Retinal pigment epithelial cell (primary cell): ENCODE measurements around the gene HSBP1L1.

Experiments used
- DNase-seq: peaks from one replicate; pipeline ENCODE4 v3.0.0-alpha.2; 2010; ENCODE audit warnings: low read depth
- H3K4me3 ChIP-seq: 2 replicates; pipeline ENCODE4 v1.5.1; 2011; ENCODE audit warnings: mild to moderate bottlenecking, low read length, control low read depth, moderate library complexity
- CTCF ChIP-seq: conservative IDR thresholded peaks from 2 replicates; pipeline ENCODE4 v1.5.1; 2011; ENCODE audit warnings: low read depth, low read length, control low read depth, inconsistent platforms

HSBP1L1 gene

GRCh38 chr18:79942211-79942610 lies 22.2 kb upstream of the HSBP1L1 start:
- no peak for DNase-seq
- H3K4me3 ChIP-seq = no peak overlapping the region
- no peak for TF ChIP-seq CTCF

GRCh38 chr18:79942786-79943607 lies 21.4 kb upstream of the HSBP1L1 start:
- no peak for DNase-seq
- TF ChIP-seq CTCF = no peak
- H3K4me3 ChIP-seq = no peak overlapping the region

DNA sequence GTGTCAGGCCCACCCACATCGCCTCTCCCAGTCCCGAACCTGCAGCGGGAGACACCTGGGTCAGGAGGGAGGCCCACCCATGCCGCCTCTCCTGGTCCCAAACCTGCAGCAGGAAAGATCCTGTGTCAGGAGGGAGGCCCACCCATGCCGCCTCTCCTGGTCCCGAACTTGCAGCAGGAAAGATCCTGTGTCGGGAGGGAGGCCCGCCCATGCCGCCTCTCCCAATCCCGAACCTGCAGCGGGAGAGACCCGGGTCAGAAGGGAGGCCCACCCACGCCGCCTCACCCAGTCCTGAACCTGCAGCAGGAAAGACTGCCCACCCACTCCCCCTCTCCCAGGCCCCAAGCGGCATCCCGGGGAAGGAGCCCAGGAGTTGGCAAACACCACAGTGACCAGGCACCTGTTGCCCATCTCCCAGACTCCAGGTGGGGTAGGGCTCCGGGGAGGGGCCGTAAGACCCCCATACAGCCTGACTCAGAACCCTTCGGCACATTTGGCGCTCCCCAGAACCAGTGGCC lies 20.8 kb upstream of the HSBP1L1 start:
- DNase-seq = no peak
- no peak for TF ChIP-seq CTCF
- no peak overlapping the region for H3K4me3 ChIP-seq

- DNase-seq = no peak
- no peak for TF ChIP-seq CTCF
- H3K4me3 ChIP-seq = no peak overlapping the region
Observed at GRCh38 chr18:79944126-79944731, 20.2 kb upstream of the HSBP1L1 start.

- no peak for DNase-seq
- no peak for TF ChIP-seq CTCF
Observed at GRCh38 chr18:79944746-79945117, 19.7 kb upstream of the HSBP1L1 start.

GRCh38 chr18:79945118-79946042 lies 19.1 kb upstream of the HSBP1L1 start:
- no peak overlapping the region for H3K4me3 ChIP-seq
- no peak for TF ChIP-seq CTCF
- DNase-seq = no peak

More at GRCh38 chr18:79944746-79945117, 19.7 kb upstream of the HSBP1L1 start:
- no peak overlapping the region for H3K4me3 ChIP-seq
